Spleen (tissue), 11 donors: ENCODE data around the gene RNF212B. TPM values are rescaled to one million over a fixed set of nuclear protein-coding genes. Genes with fewer than 3 reads are reported as not detected.

ENCODE experiments used
- DNase-seq: peaks from one replicate; pipeline ENCODE4 v3.0.0-alpha.2; 2020
- H3K27ac ChIP-seq, 8 donors: fragments of 200-600 bp; sonication (generic) in 7 of 8; 1 replicate in 4 of 8; 2 replicates in 4 of 8; pipeline versions ENCODE4 v1.5.0 to v1.8.0; 2016 to 2021; ENCODE audit warnings: inconsistent platforms in 4 of 8, mild to moderate bottlenecking in 4 of 8, moderate library complexity in 1 of 8
- H3K27me3 ChIP-seq, 7 donors: fragments of 200-600 bp; sonication (generic) in 6 of 7; replicated peaks in 1 of 7; 1 replicate in 4 of 7; 2 replicates in 3 of 7; pipeline versions ENCODE4 v1.5.0 to v1.8.0; 2016 to 2021; ENCODE audit warnings: inconsistent platforms in 3 of 7, mild to moderate bottlenecking in 1 of 7
- H3K36me3 ChIP-seq, 6 donors: fragments of 200-600 bp; sonication (generic) in 5 of 6; 1 replicate in 4 of 6; 2 replicates in 2 of 6; pipeline versions ENCODE4 v1.5.0 to v1.8.0; 2016 to 2021; ENCODE audit warnings: inconsistent platforms in 2 of 6
- H3K4me1 ChIP-seq, 6 donors: fragments of 200-600 bp; sonication (generic) in 5 of 6; 1 replicate in 3 of 6; 2 replicates in 3 of 6; pipeline versions ENCODE4 v1.5.0 to v1.8.0; 2016 to 2021; ENCODE audit warnings: inconsistent platforms in 3 of 6
- H3K4me3 ChIP-seq, 8 donors: fragments of 200-600 bp; sonication (generic) in 7 of 8; 1 replicate in 4 of 8; 2 replicates in 4 of 8; pipeline versions ENCODE4 v1.5.0 to v1.8.0; 2016 to 2021; ENCODE audit warnings: inconsistent platforms in 4 of 8, mild to moderate bottlenecking in 4 of 8, moderate library complexity in 2 of 8
- H3K9me3 ChIP-seq, 8 donors: fragments of 200-600 bp; sonication (generic) in 7 of 8; 1 replicate in 4 of 8; 2 replicates in 4 of 8; pipeline versions ENCODE4 v1.5.0 to v1.8.0; 2016 to 2021; ENCODE audit warnings: inconsistent platforms in 4 of 8
- POLR2AphosphoS5 ChIP-seq, 3 donors: sonication (generic); formaldehyde crosslinking; IDR thresholded peaks; one replicate each; pipeline ENCODE4 v1.5.1; 2017; ENCODE audit warnings: antibody characterized with exemption in 3 of 3
- WGBS, 5 donors: extraction: QIAGEN DNeasy Blood & Tissue Kit in 3 of 5; methylation state at CpG; one replicate each; pipeline versions ENCODE4 v1.1.5 to v1.1.7; 2013 to 2018; 5-methylcytosine and 5-hydroxymethylcytosine counted together
- intact Hi-C: fragments of 100-400 bp; cut with DNase I; formaldehyde crosslinking; loops from one replicate; pipeline ENCODE4 v1.15.0; 2023; ENCODE audit warnings: low total_unique reads
- polyA plus RNA-seq, 3 donors: library from polyadenylated mRNA; stranded (reverse); fragments of 200-250 nt; gene quantifications; one replicate each; pipeline ENCODE4 v1.2.1, GENCODE V29; 2013
- total RNA-seq, 7 donors: library from RNA; depleted of rRNA in 3 of 7; stranded (reverse); fragments of >200 nt in 3 of 7; fragmentation: NEBNext Ultra II Directional in 4 of 7; extraction: Animal tissue kit (Norgen Biotek cat#: 25700) in 4 of 7; gene quantifications; one replicate each; pipeline versions ENCODE4 v1.1.0 to v1.2.1, GENCODE V29; 2016 to 2021
- TF ChIP-seq, protein P1 (sequence below), 11 experiments: fragments of 200-600 bp in 7 of 11; fragments of 450-650 bp in 4 of 11; sonication (generic) in 4 of 11; IDR thresholded peaks in 8 of 11; conservative IDR thresholded peaks in 3 of 11; 1 replicate in 7 of 11; 2 replicates in 4 of 11; pipeline versions ENCODE4 v1.4.0 to v1.8.0; 2016 to 2021; ENCODE audit warnings: antibody characterized with exemption in 11 of 11, inconsistent platforms in 4 of 11, mild to moderate bottlenecking in 1 of 11
- donor health status: healthy with polysubstance abuse.
- donor health status: DM: no; HTN: no; CAD: no; lungs with moderate emphysema.
- donor health status: DM: no; HTN: no; CAD: no.
- donor health status: Bipolar disorder and iron deficiency.
- donor health status: healthy.
- donor health status: DM: no; HTN: no; CAD: no.
- donor health status: DM: yes; HTN: yes; CAD: no.

The RNF212B gene
- total and polyA plus RNA-seq, 10 donors = not detected

DNA sequence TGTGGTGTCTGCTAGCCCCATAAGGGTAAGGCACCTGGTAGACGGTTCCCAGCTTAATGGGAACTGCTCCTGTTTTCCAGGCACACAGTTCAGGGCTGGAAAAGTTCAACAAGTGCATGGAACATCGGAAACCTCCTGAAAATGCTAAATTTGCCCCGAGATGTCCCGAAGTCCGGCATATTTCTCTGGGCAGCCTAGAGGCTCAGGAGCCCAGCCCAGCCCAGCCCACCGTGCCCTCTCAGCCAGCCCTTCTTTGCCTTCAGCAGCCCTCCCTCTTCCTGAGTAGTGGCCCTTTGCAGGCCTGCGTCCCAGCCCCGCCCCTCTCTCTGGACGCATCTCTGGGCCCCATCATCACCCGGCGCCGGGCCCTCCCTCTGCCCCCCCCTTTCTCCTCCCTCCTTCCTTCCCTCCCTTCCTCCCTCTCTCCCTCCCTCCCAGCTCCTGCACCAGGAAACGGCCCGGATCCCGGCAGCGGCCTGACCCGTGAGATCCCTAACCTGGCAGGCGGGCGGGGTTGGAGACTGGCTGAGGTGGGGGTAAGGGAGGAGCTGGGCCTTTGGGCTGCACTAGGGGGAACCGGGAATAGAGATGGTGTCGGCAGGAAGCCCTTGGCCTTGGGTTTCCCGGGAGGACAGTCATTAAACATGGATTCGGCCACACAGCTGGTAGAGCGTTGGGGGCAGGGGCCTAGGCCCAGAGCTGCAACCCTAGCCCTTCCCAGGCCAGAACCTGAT lies 68.8 kb downstream of the RNF212B start, which contains the start of gene BCL2L2:
TSS of gene BCL2L2 (plus strand) at position 422 of the 734 bp plus-strand sequence. CDS start 935 bp downstream, outside the sequence.
- peaks cover 0 to 40% (median 1%) of the 10 kb centered on the region in 6 donors for H3K36me3 ChIP-seq
- peak; percentile 68 to 85 (median 83) for TF ChIP-seq POLR2AphosphoS5 (IDR thresholded peaks at IDR 0.05)
- TF ChIP-seq, protein P1, sequence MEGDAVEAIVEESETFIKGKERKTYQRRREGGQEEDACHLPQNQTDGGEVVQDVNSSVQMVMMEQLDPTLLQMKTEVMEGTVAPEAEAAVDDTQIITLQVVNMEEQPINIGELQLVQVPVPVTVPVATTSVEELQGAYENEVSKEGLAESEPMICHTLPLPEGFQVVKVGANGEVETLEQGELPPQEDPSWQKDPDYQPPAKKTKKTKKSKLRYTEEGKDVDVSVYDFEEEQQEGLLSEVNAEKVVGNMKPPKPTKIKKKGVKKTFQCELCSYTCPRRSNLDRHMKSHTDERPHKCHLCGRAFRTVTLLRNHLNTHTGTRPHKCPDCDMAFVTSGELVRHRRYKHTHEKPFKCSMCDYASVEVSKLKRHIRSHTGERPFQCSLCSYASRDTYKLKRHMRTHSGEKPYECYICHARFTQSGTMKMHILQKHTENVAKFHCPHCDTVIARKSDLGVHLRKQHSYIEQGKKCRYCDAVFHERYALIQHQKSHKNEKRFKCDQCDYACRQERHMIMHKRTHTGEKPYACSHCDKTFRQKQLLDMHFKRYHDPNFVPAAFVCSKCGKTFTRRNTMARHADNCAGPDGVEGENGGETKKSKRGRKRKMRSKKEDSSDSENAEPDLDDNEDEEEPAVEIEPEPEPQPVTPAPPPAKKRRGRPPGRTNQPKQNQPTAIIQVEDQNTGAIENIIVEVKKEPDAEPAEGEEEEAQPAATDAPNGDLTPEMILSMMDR (IDR thresholded peaks at IDR 0.05 in 8 of 11, conservative IDR thresholded peaks at IDR 0.05 in 3 of 11) = no peak
- peaks cover 11 to 72% (median 44%) of the 10 kb centered on the region in 6 donors for H3K4me1 ChIP-seq
- peak within 1 kb of the TSS; percentile 47 to 77 (median 59) for H3K4me3 ChIP-seq
- 3 to 11% (median 4%) methylated on average over 24 of the region's 24 CpGs for WGBS, 5 donors
- no peaks in the 10 kb centered on the region for H3K9me3 ChIP-seq
- peak; percentile 90 for DNase-seq
- peak within 1 kb of the TSS; percentile 39 to 88 (median 84) for H3K27ac ChIP-seq
- intact Hi-C loops = no loop called here
- H3K27me3 ChIP-seq = no peaks in the 10 kb centered on the region

- peak overlapping the region; percentile 39 to 88 (median 84) for H3K27ac ChIP-seq
- DNase-seq = no peak
- H3K4me1 ChIP-seq = peaks cover 11 to 68% (median 44%) of the 10 kb centered on the region in 6 donors
- TF ChIP-seq, protein P1 (IDR thresholded peaks at IDR 0.05 in 8 of 11, conservative IDR thresholded peaks at IDR 0.05 in 3 of 11) = no peak
- TF ChIP-seq POLR2AphosphoS5 (IDR thresholded peaks at IDR 0.05) = no peak
- WGBS, 5 donors = 23 to 38% (median 36%) methylated on average over 5 of the region's 5 CpGs
- H3K27me3 ChIP-seq = no peaks in the 10 kb centered on the region
- peaks cover 0 to 46% (median 1%) of the 10 kb centered on the region in 6 donors for H3K36me3 ChIP-seq
- no peaks in the 10 kb centered on the region for H3K9me3 ChIP-seq
- H3K4me3 ChIP-seq = peak overlapping the region; percentile 47 to 77 (median 59)
- intact Hi-C loops = no loop called here
Measured at GRCh38 chr14:23307146-23307530, 69.4 kb downstream of the RNF212B start.

GRCh38 chr14:23307687-23308644 lies 70.2 kb downstream of the RNF212B start:
- Histone ChIP-seq H3K4me3 (peak overlapping the region in 7 of 8 donors; percentile 47 to 77 (median 61)), H3K27me3 (no peaks in the 10 kb centered on the region), H3K4me1 (peaks cover 10 to 61% (median 39%) of the 10 kb centered on the region in 6 donors), H3K9me3 (no peaks in the 10 kb centered on the region), H3K36me3 (peaks cover 0 to 48% (median 1%) of the 10 kb centered on the region in 6 donors), H3K27ac (peak overlapping the region in 6 of 8 donors; percentile 82 to 88 (median 86))
- TF ChIP-seq, protein P1 (IDR thresholded peaks at IDR 0.05 in 8 of 11, conservative IDR thresholded peaks at IDR 0.05 in 3 of 11) = no peak
- WGBS, 5 donors = 81 to 93% (median 91%) methylated on average over 12 to 22 of the region's 22 CpGs
- DNase-seq = no peak
- intact Hi-C loops = no loop called here
